ENCODE measurements around the gene TMEM150B.

- TF ChIP-seq CTCF (IDR thresholded peaks at IDR 0.05; ENCODE audit: low read length) = no peak
- TF ChIP-seq EZH2 (IDR thresholded peaks at IDR 0.05; ENCODE audit: borderline replicate concordance, low read length) = no peak
Observed at GRCh38 chr19:55353803-55354697, 28.9 kb upstream of the TMEM150B start.

Data from OCI-LY1 (cell line).